ENCODE results near the gene CLCC1. TPM values are rescaled to one million over a fixed set of nuclear protein-coding genes. Genes with fewer than 3 reads are reported as not detected.
"Not testable (repeated sequence)": the region's sequence is repeated elsewhere in the genome, so short reads cannot be mapped to it uniquely, and the experiment has no call there.

The CLCC1 gene
- total RNA-seq, 2 donors from 2014 or later, result 16.2 to 17.6 TPM

- H3K9me3 ChIP-seq, result no peaks in the 10 kb centered on the region
- DNase-seq, result no peak
- H3K36me3 ChIP-seq (replicated peaks in 1 of 2; ENCODE audit: insufficient read depth in 1 of 2, low read depth in 2 of 2), result peaks cover 0 to 3% of the 10 kb centered on the region in 2 donors
- H3K4me3 ChIP-seq, result no peak overlapping the region
- ATAC-seq, result no peak
- TF ChIP-seq CTCF (IDR thresholded peaks at IDR 0.05), result no peak
- TF ChIP-seq POLR2A (IDR thresholded peaks at IDR 0.05), result no peak
- peaks cover 18% of the 10 kb centered on the region for H3K4me1 ChIP-seq
- intact Hi-C loops (cut with DNase I), result no loop called here
- H3K27me3 ChIP-seq, result no peaks in the 10 kb centered on the region
- WGBS, 2 donors, result 92 to 98% methylated on average over 3 of the region's 3 CpGs
- no peak overlapping the region for H3K27ac ChIP-seq
Measured at GRCh38 chr1:108951242-108951641, 12.0 kb downstream of the CLCC1 start.

DNA sequence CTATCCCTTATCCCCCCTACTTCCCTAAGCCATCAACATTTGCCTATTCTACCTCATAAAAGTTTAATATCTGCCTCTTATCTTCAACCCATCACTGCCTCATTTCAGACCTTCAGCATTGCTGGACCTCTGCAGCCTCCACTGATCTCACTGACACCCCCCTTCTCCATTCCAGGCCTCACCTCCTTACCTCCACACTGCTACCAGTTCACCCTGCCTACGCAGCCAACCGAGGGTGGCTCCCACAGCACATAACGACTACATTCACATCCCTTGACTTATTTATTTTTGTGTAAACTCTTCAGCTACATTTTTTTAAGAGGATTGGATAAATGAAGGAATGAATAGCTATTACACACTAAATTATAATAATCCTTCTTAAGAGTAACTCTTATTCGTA, 14.2 kb downstream of the CLCC1 start:
- H3K4me1 ChIP-seq, result peaks cover 15% of the 10 kb centered on the region
- no peak for ATAC-seq
- intact Hi-C loops (cut with DNase I), result no loop called here
- no peaks in the 10 kb centered on the region for H3K9me3 ChIP-seq
- H3K27me3 ChIP-seq, result no peaks in the 10 kb centered on the region
- DNase-seq, result no peak
- H3K27ac ChIP-seq, result no peak overlapping the region
- H3K36me3 ChIP-seq (replicated peaks in 1 of 2; ENCODE audit: insufficient read depth in 1 of 2, low read depth in 2 of 2), result peaks cover 0 to 7% of the 10 kb centered on the region in 2 donors
- H3K4me3 ChIP-seq, result no peak overlapping the region
- WGBS, 2 donors, result 80 to 90% methylated on average over 4 of the region's 4 CpGs
- TF ChIP-seq POLR2A (IDR thresholded peaks at IDR 0.05) (no peak), CTCF (IDR thresholded peaks at IDR 0.05) (no peak)

GRCh38 chr1:108947871-108948525, 15.3 kb downstream of the CLCC1 start:
- Histone ChIP-seq H3K36me3 (replicated peaks in 1 of 2; ENCODE audit: insufficient read depth in 1 of 2, low read depth in 2 of 2) (peaks cover 0 to 7% of the 10 kb centered on the region in 2 donors), H3K4me1 (peaks cover 9% of the 10 kb centered on the region), H3K27ac (peak overlapping the region in 1 of 4 donors; percentile 48), H3K9me3 (no peaks in the 10 kb centered on the region), H3K4me3 (no peak overlapping the region), H3K27me3 (no peaks in the 10 kb centered on the region)
- 19 to 21% methylated on average over 6 of the region's 6 CpGs for WGBS, 2 donors
- ATAC-seq (no peak), DNase-seq (no peak)
- intact Hi-C loops (cut with DNase I), result no loop called here
- no peak for TF ChIP-seq CTCF (IDR thresholded peaks at IDR 0.05)
- TF ChIP-seq POLR2A (IDR thresholded peaks at IDR 0.05), result no peak

GRCh38 chr1:108936170-108936569, 27.1 kb downstream of the CLCC1 start:
- Histone ChIP-seq H3K4me1 (no peaks in the 10 kb centered on the region), H3K4me3 (no peak overlapping the region), H3K27ac (no peak overlapping the region), H3K36me3 (replicated peaks in 1 of 2; ENCODE audit: insufficient read depth in 1 of 2, low read depth in 2 of 2) (peaks cover 8 to 53% of the 10 kb centered on the region in 2 donors), H3K9me3 (no peaks in the 10 kb centered on the region), H3K27me3 (no peaks in the 10 kb centered on the region)
- no peak for ATAC-seq
- no peak for DNase-seq
- 90 to 99% methylated on average over 9 of the region's 9 CpGs for WGBS, 2 donors
- intact Hi-C loops (cut with DNase I), result no loop called here
- TF ChIP-seq POLR2A (IDR thresholded peaks at IDR 0.05) (no peak), CTCF (IDR thresholded peaks at IDR 0.05) (no peak)

GRCh38 chr1:108933944-108934343, 29.3 kb downstream of the CLCC1 start:
- no peak overlapping the region for H3K4me3 ChIP-seq
- no peak for ATAC-seq
- no peak for DNase-seq
- WGBS, 2 donors, result 78 to 85% methylated on average over 5 of the region's 5 CpGs
- H3K36me3 ChIP-seq (replicated peaks in 1 of 2; ENCODE audit: insufficient read depth in 1 of 2, low read depth in 2 of 2), result peaks cover 8 to 61% of the 10 kb centered on the region in 2 donors
- no peaks in the 10 kb centered on the region for H3K4me1 ChIP-seq
- no peak for TF ChIP-seq CTCF (IDR thresholded peaks at IDR 0.05)
- no peak for TF ChIP-seq POLR2A (IDR thresholded peaks at IDR 0.05)
- H3K27me3 ChIP-seq, result no peaks in the 10 kb centered on the region
- no peaks in the 10 kb centered on the region for H3K9me3 ChIP-seq
- no peak overlapping the region for H3K27ac ChIP-seq
- intact Hi-C loops (cut with DNase I), result no loop called here

- H3K36me3 ChIP-seq (replicated peaks in 1 of 2; ENCODE audit: insufficient read depth in 1 of 2, low read depth in 2 of 2), result peaks cover 3 to 34% of the 10 kb centered on the region in 2 donors
Measured at GRCh38 chr1:108927565-108927964, 35.7 kb downstream of the CLCC1 start.

More at GRCh38 chr1:108927565-108927964, 35.7 kb downstream of the CLCC1 start:
- intact Hi-C loops (cut with DNase I); H3K27ac ChIP-seq; H3K4me1 ChIP-seq; ATAC-seq; DNase-seq; H3K9me3 ChIP-seq; H3K4me3 ChIP-seq; H3K27me3 ChIP-seq: not testable (repeated sequence)
- 100% methylated on average over 1 of the region's 1 CpG for WGBS, 2 donors
